H1 (cell line): ENCODE data around the gene C1orf52. TPM values are rescaled to one million over a fixed set of nuclear protein-coding genes. Genes with fewer than 3 reads are reported as not detected.

Source experiments
- CTCF ChIA-PET: fragments of 300-600 bp; sonication (Branson Sonifier 250); formaldehyde crosslinking; loops from one replicate; lab custom pipeline; 2021; ENCODE audit not compliant: partially characterized antibody; lab: Charles Lee
- POLR2A ChIA-PET: fragments of 300-600 bp; sonication (Branson Sonifier 250); formaldehyde crosslinking; loops from one replicate; lab custom pipeline; 2021; ENCODE audit warnings: inconsistent platforms; ENCODE audit not compliant: partially characterized antibody; lab: Charles Lee
- DNase-seq, 2 experiments: peaks; one replicate each; pipeline versions ENCODE4 v3.0.0 to v3.0.0-alpha.2; 2010 to 2022; ENCODE audit warnings: low spot score in 2 of 2, low read depth in 1 of 2, mixed read lengths in 1 of 2
- FAIRE-seq: peaks from 2 replicates; lab custom pipeline; 2011; peaks lifted over from hg19 to GRCh38; lab: Jason Lieb, UNC
- H2AFZ ChIP-seq: 2 replicates; pipeline ENCODE4 v1.8.1; 2012; ENCODE audit warnings: low read length, inconsistent platforms
- H2AK5ac ChIP-seq: 2 replicates; pipeline ENCODE4 v1.6.1; 2013; ENCODE audit warnings: low read depth, low read length
- H2BK120ac ChIP-seq: replicated peaks from 2 replicates; pipeline ENCODE3; 2013; ENCODE audit warnings: low read depth, low read length, inconsistent platforms
- H2BK12ac ChIP-seq: 2 replicates; pipeline ENCODE4 v1.6.1; 2013; ENCODE audit warnings: low read depth, low read length
- H2BK15ac ChIP-seq: 2 replicates; pipeline ENCODE4 v1.6.1; 2013; ENCODE audit warnings: low read length
- H2BK20ac ChIP-seq: 2 replicates; pipeline ENCODE4 v1.6.1; 2013; ENCODE audit warnings: low read length
- H2BK5ac ChIP-seq: 2 replicates; pipeline ENCODE4 v1.6.1; 2013; ENCODE audit warnings: low read depth, low read length
- H3K14ac ChIP-seq: 2 replicates; pipeline ENCODE4 v1.6.1; 2013; ENCODE audit warnings: inconsistent platforms; ENCODE audit not compliant: insufficient read length
- H3K18ac ChIP-seq: 2 replicates; pipeline ENCODE4 v1.6.1; 2013; ENCODE audit warnings: low read length; ENCODE audit errors: extremely low read depth
- H3K23ac ChIP-seq: 2 replicates; pipeline ENCODE4 v1.6.1; 2013; ENCODE audit warnings: inconsistent platforms; ENCODE audit not compliant: insufficient read length
- H3K23me2 ChIP-seq: 2 replicates; pipeline ENCODE4 v1.6.1; 2013; ENCODE audit warnings: low read depth, low read length
- H3K27ac ChIP-seq: 2 replicates; pipeline ENCODE4 v1.6.1; 2011; ENCODE audit warnings: low read depth, low read length, inconsistent platforms
- H3K27me3 ChIP-seq, 4 experiments: replicated peaks in 1 of 4; 1 replicate in 1 of 4; 2 replicates in 3 of 4; pipeline versions ENCODE4 v1.6.1 to v1.8.1; 2011 to 2013; ENCODE audit warnings: low read length in 3 of 4, mild to moderate bottlenecking in 3 of 4, inconsistent platforms in 2 of 4, mixed read lengths in 2 of 4, moderate library complexity in 1 of 4; ENCODE audit not compliant: control insufficient read depth in 3 of 4, insufficient read depth in 3 of 4; ENCODE audit errors: extremely low read depth in 1 of 4
- H3K36me3 ChIP-seq, 4 experiments: 2 replicates each; pipeline versions ENCODE4 v1.6.1 to v1.8.1; 2011 to 2013; ENCODE audit warnings: mild to moderate bottlenecking in 4 of 4, low read length in 3 of 4, moderate library complexity in 2 of 4, control low read depth in 1 of 4, inconsistent platforms in 1 of 4; ENCODE audit not compliant: insufficient read depth in 4 of 4, control insufficient read depth in 2 of 4
- H3K4ac ChIP-seq: replicated peaks from 2 replicates; pipeline ENCODE3; 2013; ENCODE audit warnings: low read length, low read depth, mixed read lengths, inconsistent platforms; ENCODE audit not compliant: insufficient read length
- H3K4me1 ChIP-seq, 4 experiments: replicated peaks in 1 of 4; 1 replicate in 1 of 4; 2 replicates in 3 of 4; pipeline versions ENCODE4 v1.6.1 to v1.8.1; 2011 to 2013; ENCODE audit warnings: low read length in 3 of 4, inconsistent platforms in 2 of 4, mixed read lengths in 1 of 4; ENCODE audit not compliant: insufficient read depth in 4 of 4, control insufficient read depth in 3 of 4
- H3K4me2 ChIP-seq, 2 experiments: 2 replicates each; pipeline versions ENCODE4 v1.6.1 to v1.8.1; 2011 to 2013; ENCODE audit warnings: low read depth in 2 of 2, low read length in 2 of 2, control low read depth in 1 of 2, inconsistent platforms in 1 of 2, mild to moderate bottlenecking in 1 of 2; ENCODE audit not compliant: insufficient read depth in 1 of 2
- H3K4me3 ChIP-seq, 4 experiments: fragments of 200-600, 300-600 bp in 1 of 4; sonication (generic), shearing (Covaris generic), sonication (Bioruptor Twin) in 1 of 4; 2 replicates each; pipeline versions ENCODE4 v1.5.1 to v1.8.1; 2011 to 2016; ENCODE audit warnings: low read length in 4 of 4, low read depth in 3 of 4, control low read depth in 2 of 4, inconsistent platforms in 2 of 4, mild to moderate bottlenecking in 2 of 4, mixed read lengths in 1 of 4, moderate library complexity in 1 of 4; ENCODE audit not compliant: insufficient read depth in 2 of 4; ENCODE audit errors: extremely low read depth in 1 of 4
- H3K56ac ChIP-seq: replicated peaks from 2 replicates; pipeline ENCODE3; 2013; ENCODE audit warnings: low read depth, mild to moderate bottlenecking, mixed read lengths, low read length, inconsistent platforms; ENCODE audit not compliant: insufficient read length
- H3K79me1 ChIP-seq: 2 replicates; pipeline ENCODE4 v1.6.1; 2013; ENCODE audit warnings: low read depth, low read length, control low read depth
- H3K79me2 ChIP-seq, 2 experiments: 2 replicates each; pipeline versions ENCODE4 v1.6.1 to v1.8.1; 2012 to 2013; ENCODE audit warnings: low read length in 2 of 2, mild to moderate bottlenecking in 2 of 2, inconsistent platforms in 1 of 2; ENCODE audit not compliant: insufficient read depth in 2 of 2, control insufficient read depth in 1 of 2
- H3K9ac ChIP-seq, 4 experiments: replicated peaks in 1 of 4; 1 replicate in 1 of 4; 2 replicates in 3 of 4; pipeline versions ENCODE4 v1.6.1 to v1.8.1; 2011 to 2013; ENCODE audit warnings: low read depth in 3 of 4, low read length in 3 of 4, control low read depth in 2 of 4, mild to moderate bottlenecking in 2 of 4, moderate library complexity in 2 of 4, inconsistent platforms in 1 of 4; ENCODE audit errors: extremely low read depth in 1 of 4
- H3K9me3 ChIP-seq, 2 experiments: 2 replicates each; pipeline versions ENCODE4 v1.6.1 to v1.8.1; 2012 to 2013; ENCODE audit warnings: mild to moderate bottlenecking in 2 of 2, moderate library complexity in 2 of 2, control low read depth in 1 of 2, inconsistent platforms in 1 of 2, low read depth in 1 of 2, low read length in 1 of 2, mixed read lengths in 1 of 2; ENCODE audit not compliant: insufficient read depth in 2 of 2
- H4K20me1 ChIP-seq, 2 experiments: replicated peaks in 1 of 2; 2 replicates each; pipeline versions ENCODE3 to v1.8.1; 2011 to 2013; ENCODE audit warnings: inconsistent platforms in 2 of 2, low read length in 2 of 2, mild to moderate bottlenecking in 1 of 2; ENCODE audit not compliant: insufficient read depth in 2 of 2, control insufficient read depth in 1 of 2
- H4K5ac ChIP-seq: 2 replicates; pipeline ENCODE4 v1.6.1; 2013; ENCODE audit warnings: low read length, low read depth, mixed read lengths, inconsistent platforms; ENCODE audit not compliant: insufficient read length
- H4K8ac ChIP-seq: 2 replicates; pipeline ENCODE4 v1.8.0; 2013; ENCODE audit warnings: mild to moderate bottlenecking, moderate library complexity, low read length, inconsistent platforms; ENCODE audit not compliant: insufficient read depth; ENCODE audit errors: extremely low read depth
- H4K91ac ChIP-seq: replicated peaks from 2 replicates; pipeline ENCODE3; 2013; ENCODE audit warnings: low read length, mixed read lengths, inconsistent platforms; ENCODE audit not compliant: insufficient read length
- ASH2L ChIP-seq: fragments of 200-600, 300-600 bp; sonication (generic); IDR thresholded peaks from one replicate; pipeline ENCODE4 v1.7.1; 2017; ENCODE audit warnings: low read length
- BACH1 ChIP-seq: IDR thresholded peaks from 2 replicates; pipeline ENCODE4 v1.6.1; 2012; ENCODE audit warnings: low read length, improper control_type of control experiment
- CBX8 ChIP-seq: fragments of 300-800, 300-1000 bp; sonication (generic); IDR thresholded peaks from 2 replicates; pipeline ENCODE4 v1.7.1; 2016; ENCODE audit warnings: low read depth, low read length, borderline replicate concordance
- CHD1 ChIP-seq: IDR thresholded peaks from 2 replicates; pipeline ENCODE4 v1.6.1; 2012; ENCODE audit warnings: low read depth, low read length, improper control_type of control experiment
- EZH2 ChIP-seq: fragments of 200-600 bp; sonication (generic); IDR thresholded peaks from 2 replicates; pipeline ENCODE4 v1.7.1; 2012; ENCODE audit warnings: low read depth, mild to moderate bottlenecking, moderate library complexity, low read length, inconsistent platforms; ENCODE audit not compliant: severe bottlenecking
- HDAC2 ChIP-seq, 2 experiments: fragments of 300-600 bp in 1 of 2; sonication (generic) in 1 of 2; IDR thresholded peaks; 2 replicates each; pipeline ENCODE4 v1.6.1; 2011 to 2012; ENCODE audit warnings: low read depth in 2 of 2, low read length in 2 of 2, mild to moderate bottlenecking in 2 of 2, moderate library complexity in 2 of 2, borderline replicate concordance in 1 of 2, inconsistent platforms in 1 of 2
- HDAC6 ChIP-seq: IDR thresholded peaks from one replicate; pipeline ENCODE4 v1.7.1; 2012; ENCODE audit warnings: low read depth, mild to moderate bottlenecking, inconsistent platforms, low read length, moderate library complexity
- RBBP5 ChIP-seq: IDR thresholded peaks from 2 replicates; pipeline ENCODE4 v1.7.1; 2012; ENCODE audit warnings: low read depth, mild to moderate bottlenecking, inconsistent platforms, low read length, moderate library complexity, borderline replicate concordance
- RNF2 ChIP-seq: fragments of 200-900, 300-1000 bp; sonication (generic); IDR thresholded peaks from 2 replicates; pipeline ENCODE4 v1.7.1; 2016; ENCODE audit warnings: borderline replicate concordance, low read depth, mild to moderate bottlenecking, antibody characterized with exemption, low read length; ENCODE audit not compliant: poor library complexity, severe bottlenecking; ENCODE audit errors: missing control alignments
- RXRA ChIP-seq: IDR thresholded peaks from 2 replicates; pipeline ENCODE4 v1.6.1; 2011; ENCODE audit warnings: low read depth, mild to moderate bottlenecking, low read length, moderate library complexity; ENCODE audit not compliant: insufficient read depth
- SIX5 ChIP-seq: IDR thresholded peaks from 2 replicates; pipeline ENCODE4 v1.6.1; 2011; ENCODE audit warnings: mild to moderate bottlenecking, low read depth, low read length
- YY1 ChIP-seq: IDR thresholded peaks from 2 replicates; pipeline ENCODE4 v1.6.1; 2011; ENCODE audit warnings: low read depth, mild to moderate bottlenecking, low read length
- WGBS, 2 experiments: shearing (Covaris generic) in 1 of 2; methylation state at CpG; one replicate each; pipeline versions ENCODE4 v1.1.6 to v1.1.7; 2013 to 2015; ENCODE audit warnings: low lambda C conversion rate in 2 of 2, mixed read lengths in 2 of 2, inconsistent platforms in 1 of 2, low coverage in 1 of 2, missing lambda C conversion rate in 1 of 2; ENCODE audit not compliant: insufficient replicate concordance in 2 of 2, insufficient coverage in 1 of 2, insufficient read length in 1 of 2; ENCODE audit errors: extremely low coverage in 1 of 2, missing lambda C conversion rate in 1 of 2; 5-methylcytosine and 5-hydroxymethylcytosine counted together
- polyA plus RNA-seq, 7 experiments: library from polyadenylated mRNA; depleted of rRNA in 3 of 7; stranded (reverse) in 5 of 7; unstranded in 2 of 7; fragments of >200 nt in 5 of 7; fragments of 200-250 nt in 2 of 7; gene quantifications; 1 replicate in 5 of 7; 2 replicates in 1 of 7; 4 replicates in 1 of 7; pipeline versions ENCODE4 v1.2.1 to v1.2.3, GENCODE V29; 2011 to 2013; ENCODE audit warnings: missing spikeins in 2 of 7, mixed read lengths in 2 of 7
- total RNA-seq: library from RNA; stranded (reverse); fragmentation: NEBNext Ultra II Directional; extraction: Animal tissue kit (Norgen Biotek cat#: 25700); gene quantifications from 2 replicates; pipeline ENCODE4 v1.2.1, GENCODE V29; 2021
- TF ChIP-seq, protein P1 (sequence below): IDR thresholded peaks from 2 replicates; pipeline ENCODE4 v1.6.1; 2011; ENCODE audit warnings: low read length, improper control_type of control experiment

Gene C1orf52
- total and polyA plus RNA-seq, 2 of the 8 experiments (the other 6 are each of a cell fraction or from before 2014, with no cell fraction given), result 29.2 to 39.1 TPM

DNA sequence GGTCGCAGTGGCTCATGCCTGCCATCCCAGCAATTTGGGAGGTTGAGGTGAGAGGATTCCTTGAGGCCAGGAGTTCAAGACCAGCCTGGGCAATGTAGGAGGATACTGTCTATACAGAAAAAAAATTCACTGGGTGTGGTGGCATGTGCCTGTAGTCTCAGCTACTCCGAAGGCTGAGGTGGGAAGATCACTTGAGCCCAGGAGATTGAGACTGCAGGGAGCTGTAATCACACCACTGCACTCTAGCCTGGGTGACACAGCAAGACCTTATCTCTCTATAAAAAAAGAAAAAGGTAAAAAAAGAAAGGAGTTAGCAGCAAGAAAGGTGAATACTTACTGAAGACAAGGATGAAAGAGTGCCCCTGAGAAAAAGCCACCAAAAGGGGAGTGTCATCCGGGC, 40.7 kb upstream of the C1orf52 start:
- H2BK5ac ChIP-seq, result no peak overlapping the region
- H3K36me3 ChIP-seq, result no peaks in the 10 kb centered on the region
- H3K14ac ChIP-seq, result no peak overlapping the region
- H3K4me1 ChIP-seq, result peaks cover 0 to 2% (median 0%) of the 10 kb centered on the region in 4 experiments; a peak in 1 of 7 replicates
- DNase-seq (no peak), FAIRE-seq (no peak)
- CTCF ChIA-PET, result no interaction called here
- no peak overlapping the region for H3K18ac ChIP-seq
- H2BK120ac ChIP-seq, result no peak overlapping the region
- H4K91ac ChIP-seq, result no peak overlapping the region
- 76% methylated on average over 3 of the region's 3 CpGs; no CpG with 5 or more reads in 1 of the 2 experiments for WGBS, 2 experiments
- H3K56ac ChIP-seq, result no peak overlapping the region
- H3K4me2 ChIP-seq, result no peak overlapping the region
- no peak overlapping the region for H2BK15ac ChIP-seq
- H3K4me3 ChIP-seq, result no peak overlapping the region
- POLR2A ChIA-PET, result no interaction called here
- no peak overlapping the region for H3K27ac ChIP-seq
- H3K23me2 ChIP-seq, result no peaks in the 10 kb centered on the region
- no peak overlapping the region for H2BK20ac ChIP-seq
- H3K9ac ChIP-seq, result no peak overlapping the region
- no peak overlapping the region for H2BK12ac ChIP-seq
- H3K9me3 ChIP-seq, result no peaks in the 10 kb centered on the region
- H3K4ac ChIP-seq, result no peak overlapping the region
- no peak overlapping the region for H2AK5ac ChIP-seq
- no peak overlapping the region for H4K8ac ChIP-seq
- no peaks in the 10 kb centered on the region for H3K27me3 ChIP-seq
- no peaks in the 10 kb centered on the region for H4K20me1 ChIP-seq
- no peak overlapping the region for H4K5ac ChIP-seq
- no peaks in the 10 kb centered on the region for H3K79me2 ChIP-seq
- H3K79me1 ChIP-seq, result no peaks in the 10 kb centered on the region
- no peak overlapping the region for H2AFZ ChIP-seq
- no peak overlapping the region for H3K23ac ChIP-seq
- TF ChIP-seq BACH1, result no peak
- no peak for TF ChIP-seq RNF2
- TF ChIP-seq, protein P1, sequence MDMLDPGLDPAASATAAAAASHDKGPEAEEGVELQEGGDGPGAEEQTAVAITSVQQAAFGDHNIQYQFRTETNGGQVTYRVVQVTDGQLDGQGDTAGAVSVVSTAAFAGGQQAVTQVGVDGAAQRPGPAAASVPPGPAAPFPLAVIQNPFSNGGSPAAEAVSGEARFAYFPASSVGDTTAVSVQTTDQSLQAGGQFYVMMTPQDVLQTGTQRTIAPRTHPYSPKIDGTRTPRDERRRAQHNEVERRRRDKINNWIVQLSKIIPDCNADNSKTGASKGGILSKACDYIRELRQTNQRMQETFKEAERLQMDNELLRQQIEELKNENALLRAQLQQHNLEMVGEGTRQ, result no peak
- TF ChIP-seq HDAC6, result no peak
- no peak for TF ChIP-seq YY1
- no peak for TF ChIP-seq ASH2L
- no peak for TF ChIP-seq SIX5
- no peak for TF ChIP-seq RXRA
- no peak for TF ChIP-seq HDAC2 (IDR thresholded peaks at IDR 0.05; ENCODE audit: borderline replicate concordance in 1 of 2, low read depth in 2 of 2, low read length in 2 of 2)
- no peak for TF ChIP-seq RBBP5
- TF ChIP-seq CHD1, result no peak
- TF ChIP-seq CBX8, result no peak
- no peak for TF ChIP-seq EZH2
